Measurements from ENCODE around the gene ZNF536. TPM values are rescaled to one million over a fixed set of nuclear protein-coding genes. Genes with fewer than 3 reads are reported as not detected.

Gene ZNF536
- total and polyA plus RNA-seq, 2 donors from 2014 or later, result 0.19 to 0.25 TPM

GRCh38 chr19:30335306-30335886, 36.8 kb upstream of the ZNF536 start:
- peak in 1 of 5 donors; percentile 20 for DNase-seq
- no peak for TF ChIP-seq CTCF (IDR thresholded peaks at IDR 0.05; ENCODE audit: borderline replicate concordance, extremely low read depth, insufficient read depth)
- FAIRE-seq, result no peak

GRCh38 chr19:30336290-30336689, 35.9 kb upstream of the ZNF536 start:
- H3K4me1 ChIP-seq (ENCODE audit: control insufficient read depth in 2 of 3, insufficient read depth in 2 of 3, low read depth in 1 of 3, low read length in 3 of 3), result no peaks in the 10 kb centered on the region
- TF ChIP-seq CTCF (IDR thresholded peaks at IDR 0.05; ENCODE audit: borderline replicate concordance, extremely low read depth, insufficient read depth), result no peak
- H3K27ac ChIP-seq (ENCODE audit: low read depth in 2 of 2, low read length in 2 of 2), result no peak overlapping the region
- DNase-seq (peak in 1 of 5 donors; percentile 11), FAIRE-seq (no peak)
- H3K9me3 ChIP-seq (ENCODE audit: control insufficient read depth in 2 of 3, insufficient read depth in 1 of 3, low read length in 3 of 3), result peaks cover 0 to 2% (median 0%) of the 10 kb centered on the region in 3 donors
- H3K27me3 ChIP-seq (ENCODE audit: control insufficient read depth, insufficient read depth, low read length), result no peaks in the 10 kb centered on the region
- H3K4me3 ChIP-seq (ENCODE audit: low read length in 3 of 3), result no peak overlapping the region
- H3K36me3 ChIP-seq (ENCODE audit: control insufficient read depth in 2 of 3, insufficient read depth in 3 of 3, low read length in 3 of 3), result no peaks in the 10 kb centered on the region
- intact Hi-C loops (cut with DNase I), result no loop called here
- H3K9ac ChIP-seq (ENCODE audit: low read length in 3 of 3), result no peak overlapping the region

More at GRCh38 chr19:30335306-30335886, 36.8 kb upstream of the ZNF536 start:
- Histone ChIP-seq H3K9ac (ENCODE audit: low read length in 3 of 3) (no peak overlapping the region), H3K9me3 (ENCODE audit: control insufficient read depth in 2 of 3, insufficient read depth in 1 of 3, low read length in 3 of 3) (peaks cover 0 to 2% (median 0%) of the 10 kb centered on the region in 3 donors), H3K27me3 (ENCODE audit: control insufficient read depth, insufficient read depth, low read length) (no peaks in the 10 kb centered on the region), H3K4me1 (ENCODE audit: control insufficient read depth in 2 of 3, insufficient read depth in 2 of 3, low read depth in 1 of 3, low read length in 3 of 3) (no peaks in the 10 kb centered on the region), H3K36me3 (ENCODE audit: control insufficient read depth in 2 of 3, insufficient read depth in 3 of 3, low read length in 3 of 3) (no peaks in the 10 kb centered on the region), H3K4me3 (ENCODE audit: low read length in 3 of 3) (no peak overlapping the region), H3K27ac (ENCODE audit: low read depth in 2 of 2, low read length in 2 of 2) (no peak overlapping the region)
- intact Hi-C loops (cut with DNase I), result no loop called here

- DNase-seq (no peak), FAIRE-seq (no peak)
- no peak overlapping the region for H3K9ac ChIP-seq (ENCODE audit: low read length in 3 of 3)
- H3K4me1 ChIP-seq (ENCODE audit: control insufficient read depth in 2 of 3, insufficient read depth in 2 of 3, low read depth in 1 of 3, low read length in 3 of 3), result no peaks in the 10 kb centered on the region
- H3K27ac ChIP-seq (ENCODE audit: low read depth in 2 of 2, low read length in 2 of 2), result no peak overlapping the region
- no peaks in the 10 kb centered on the region for H3K36me3 ChIP-seq (ENCODE audit: control insufficient read depth in 2 of 3, insufficient read depth in 3 of 3, low read length in 3 of 3)
- intact Hi-C loops (cut with DNase I), result no loop called here
- no peaks in the 10 kb centered on the region for H3K27me3 ChIP-seq (ENCODE audit: control insufficient read depth, insufficient read depth, low read length)
- TF ChIP-seq CTCF (IDR thresholded peaks at IDR 0.05; ENCODE audit: borderline replicate concordance, extremely low read depth, insufficient read depth), result no peak
- no peak overlapping the region for H3K4me3 ChIP-seq (ENCODE audit: low read length in 3 of 3)
- H3K9me3 ChIP-seq (ENCODE audit: control insufficient read depth in 2 of 3, insufficient read depth in 1 of 3, low read length in 3 of 3), result peaks cover 0 to 2% (median 0%) of the 10 kb centered on the region in 3 donors
Observed at GRCh38 chr19:30338041-30338456, 34.1 kb upstream of the ZNF536 start.
